Duodenal mucosa (tissue), 2 donors: ENCODE results near the gene CGB7.
"Not testable (repeated sequence)": the region's sequence is repeated elsewhere in the genome, so short reads cannot be mapped to it uniquely, and the experiment has no call there.

Experiments
- H3K27ac ChIP-seq: one replicate; pipeline ENCODE4 v1.7.0; 2013; ENCODE audit warnings: low read depth, low read length
- H3K27me3 ChIP-seq, 2 donors: one replicate each; pipeline ENCODE4 v1.7.0; 2013; ENCODE audit warnings: low read length in 2 of 2, control low read depth in 1 of 2; ENCODE audit not compliant: insufficient read depth in 2 of 2, control insufficient read depth in 1 of 2
- H3K36me3 ChIP-seq, 2 donors: one replicate each; pipeline ENCODE4 v1.7.0; 2013; ENCODE audit warnings: low read length in 2 of 2, control low read depth in 1 of 2; ENCODE audit not compliant: insufficient read depth in 2 of 2, control insufficient read depth in 1 of 2
- H3K4me1 ChIP-seq, 2 donors: one replicate each; pipeline ENCODE4 v1.7.0; 2013; ENCODE audit warnings: low read length in 2 of 2, control low read depth in 1 of 2; ENCODE audit not compliant: insufficient read depth in 2 of 2, control insufficient read depth in 1 of 2
- H3K4me3 ChIP-seq, 2 donors: one replicate each; pipeline ENCODE4 v1.7.0; 2013; ENCODE audit warnings: low read length in 2 of 2, low read depth in 1 of 2
- H3K9ac ChIP-seq, 2 donors: one replicate each; pipeline ENCODE4 v1.7.0; 2013; ENCODE audit warnings: low read length in 2 of 2, low read depth in 1 of 2
- H3K9me3 ChIP-seq, 2 donors: one replicate each; pipeline ENCODE4 v1.7.0; 2013; ENCODE audit warnings: low read length in 2 of 2, control low read depth in 1 of 2; ENCODE audit not compliant: control insufficient read depth in 1 of 2

The CGB7 gene

GRCh38 chr19:49061000-49061399 is 3.5 kb upstream of the CGB7 start:
- Histone ChIP-seq H3K27me3 (peaks cover 20 to 32% of the 10 kb centered on the region in 2 donors), H3K36me3 (no peaks in the 10 kb centered on the region), H3K9me3 (no peaks in the 10 kb centered on the region), H3K27ac (no peak overlapping the region), H3K4me3 (no peak overlapping the region), H3K4me1 (peaks cover 5 to 19% of the 10 kb centered on the region in 2 donors), H3K9ac (no peak overlapping the region)

- H3K27me3 ChIP-seq = peaks cover 13 to 25% of the 10 kb centered on the region in 2 donors
- H3K36me3 ChIP-seq = no peaks in the 10 kb centered on the region
- no peak overlapping the region for H3K27ac ChIP-seq
- no peak overlapping the region for H3K9ac ChIP-seq
- no peak overlapping the region for H3K4me3 ChIP-seq
- H3K4me1 ChIP-seq = peaks cover 5 to 19% of the 10 kb centered on the region in 2 donors
- no peaks in the 10 kb centered on the region for H3K9me3 ChIP-seq
Measured at GRCh38 chr19:49059053-49059452, 1.5 kb upstream of the CGB7 start.

- H3K4me1 ChIP-seq = peaks cover 5 to 19% of the 10 kb centered on the region in 2 donors
- H3K4me3 ChIP-seq = no peak overlapping the region
- no peaks in the 10 kb centered on the region for H3K36me3 ChIP-seq
- H3K27me3 ChIP-seq = peaks cover 13 to 25% of the 10 kb centered on the region in 2 donors
- no peak overlapping the region for H3K9ac ChIP-seq
- H3K9me3 ChIP-seq = no peaks in the 10 kb centered on the region
- H3K27ac ChIP-seq = no peak overlapping the region
Measured at GRCh38 chr19:49058562-49058961, 1.0 kb upstream of the CGB7 start.

GRCh38 chr19:49056902-49057596 is 500 bp downstream of the CGB7 start:
- H3K4me3 ChIP-seq = peak overlapping the region; percentile 58 to 73
- peak overlapping the region in 1 of 2 donors; percentile 43 for H3K9ac ChIP-seq
- not testable (repeated sequence) for H3K27ac ChIP-seq, H3K9me3 ChIP-seq, H3K36me3 ChIP-seq
- peaks cover 5 to 19% of the 10 kb centered on the region in 2 donors for H3K4me1 ChIP-seq
- H3K27me3 ChIP-seq = peaks cover 13 to 25% of the 10 kb centered on the region in 2 donors

- Histone ChIP-seq H3K4me3 (peak overlapping the region; percentile 58 to 73), H3K27me3 (peaks cover 13 to 23% of the 10 kb centered on the region in 2 donors), H3K27ac (no peak overlapping the region), H3K36me3 (no peaks in the 10 kb centered on the region), H3K9ac (peak overlapping the region in 1 of 2 donors; percentile 43), H3K4me1 (peaks cover 5 to 19% of the 10 kb centered on the region in 2 donors), H3K9me3 (no peaks in the 10 kb centered on the region)
Measured at GRCh38 chr19:49056101-49056901, 1.2 kb downstream of the CGB7 start.

- H3K9me3 ChIP-seq, H3K27me3 ChIP-seq, H3K4me3 ChIP-seq, H3K27ac ChIP-seq, H3K9ac ChIP-seq, H3K4me1 ChIP-seq, H3K36me3 ChIP-seq: not testable (repeated sequence)
Measured at GRCh38 chr19:49050376-49051033, 7.0 kb downstream of the CGB7 start.

- H3K9ac ChIP-seq, H3K36me3 ChIP-seq, H3K27me3 ChIP-seq, H3K27ac ChIP-seq, H3K9me3 ChIP-seq, H3K4me3 ChIP-seq, H3K4me1 ChIP-seq: not testable (repeated sequence)
Measured at GRCh38 chr19:49049834-49050233, 7.7 kb downstream of the CGB7 start.

- not testable (repeated sequence) for H3K9me3 ChIP-seq, H3K36me3 ChIP-seq, H3K27me3 ChIP-seq, H3K4me1 ChIP-seq, H3K4me3 ChIP-seq, H3K9ac ChIP-seq, H3K27ac ChIP-seq
Measured at GRCh38 chr19:49049011-49049410, 8.5 kb downstream of the CGB7 start, which contains the start of gene CGB8. Gene CGB8, minus strand, starts transcription at chr19:49049111. Its CDS starts 372 bp downstream, at chr19:49048739.

GRCh38 chr19:49043548-49043947 is 14.0 kb downstream of the CGB7 start, which contains the start of gene CGB5:
Gene CGB5, plus strand, starts transcription at chr19:49043848. Its CDS starts 362 bp downstream, at chr19:49044210.
- not testable (repeated sequence) for H3K36me3 ChIP-seq, H3K4me1 ChIP-seq, H3K27me3 ChIP-seq, H3K9me3 ChIP-seq, H3K27ac ChIP-seq, H3K4me3 ChIP-seq, H3K9ac ChIP-seq

- H3K4me3 ChIP-seq, H3K9ac ChIP-seq, H3K9me3 ChIP-seq, H3K27ac ChIP-seq, H3K27me3 ChIP-seq, H3K4me1 ChIP-seq, H3K36me3 ChIP-seq: not testable (repeated sequence)
Measured at GRCh38 chr19:49042666-49043065, 14.9 kb downstream of the CGB7 start.
